Activated CD8-positive, alpha-beta memory T cell treated with anti-CD3 and anti-CD28 coated beads, Interleukin-2, amount 50 U/mL, for 1 hour (primary cell): ENCODE data around the gene KIAA1549.

Experiments
- DNase-seq: peaks from one replicate; pipeline ENCODE4 v3.0.0-alpha.2; 2020; ENCODE audit errors: extremely low read depth

Gene KIAA1549

GRCh38 chr7:138907201-138907847 lies 73.9 kb downstream of the KIAA1549 start:
- DNase-seq, result no peak

GRCh38 chr7:138903859-138904435 lies 77.2 kb downstream of the KIAA1549 start:
- no peak for DNase-seq

- peak; percentile 55 for DNase-seq
Observed at GRCh38 chr7:138903186-138903820, 77.9 kb downstream of the KIAA1549 start.

GRCh38 chr7:138902161-138902560 lies 79.0 kb downstream of the KIAA1549 start:
- no peak for DNase-seq

GRCh38 chr7:138900035-138900828 lies 81.0 kb downstream of the KIAA1549 start:
- no peak for DNase-seq

GRCh38 chr7:138898802-138899201 lies 82.4 kb downstream of the KIAA1549 start:
- DNase-seq, result no peak

GRCh38 chr7:138898255-138898654 lies 82.9 kb downstream of the KIAA1549 start:
- no peak for DNase-seq

- DNase-seq, result no peak
Observed at GRCh38 chr7:138895679-138896078, 85.5 kb downstream of the KIAA1549 start.

GRCh38 chr7:138893258-138893657 lies 87.9 kb downstream of the KIAA1549 start:
- no peak for DNase-seq

- no peak for DNase-seq
Observed at GRCh38 chr7:138892812-138893211, 88.4 kb downstream of the KIAA1549 start.

- DNase-seq, result no peak
Observed at GRCh38 chr7:138892006-138892630, 89.1 kb downstream of the KIAA1549 start.

- no peak for DNase-seq
Observed at GRCh38 chr7:138891446-138891810, 89.8 kb downstream of the KIAA1549 start.

- no peak for DNase-seq
Observed at GRCh38 chr7:138890499-138891445, 90.4 kb downstream of the KIAA1549 start.

- DNase-seq, result no peak
Observed at GRCh38 chr7:138889582-138890498, 91.3 kb downstream of the KIAA1549 start.

GRCh38 chr7:138887872-138888656 lies 93.1 kb downstream of the KIAA1549 start:
- no peak for DNase-seq

- DNase-seq, result no peak
Observed at GRCh38 chr7:138887085-138887710, 94.0 kb downstream of the KIAA1549 start.

GRCh38 chr7:138886501-138886917 lies 94.7 kb downstream of the KIAA1549 start:
- DNase-seq, result peak; percentile 28

- DNase-seq, result no peak
Observed at GRCh38 chr7:138885383-138886147, 95.6 kb downstream of the KIAA1549 start.
